CD4-positive, alpha-beta memory T cell (primary cell): ENCODE results near the gene EHMT2. TPM values are rescaled to one million over a fixed set of nuclear protein-coding genes. Genes with fewer than 3 reads are reported as not detected.

Source experiments
- CTCF ChIA-PET: fragments of 350-600 bp; sonication (Branson Sonifier 250); formaldehyde crosslinking; loops from one replicate; lab custom pipeline; 2021; ENCODE audit warnings: inconsistent platforms; ENCODE audit not compliant: partially characterized antibody; lab: Charles Lee
- POLR2A ChIA-PET: fragments of 350-600 bp; sonication (Branson Sonifier 250); formaldehyde crosslinking; loops from one replicate; lab custom pipeline; 2021; ENCODE audit not compliant: partially characterized antibody; lab: Charles Lee
- DNase-seq, 5 donors: peaks; one replicate each; pipeline versions ENCODE4 v3.0.0 to v3.0.0-alpha.2; 2020 to 2022; ENCODE audit warnings: mixed read lengths in 1 of 5
- H3K27ac ChIP-seq: one replicate; pipeline ENCODE4 v1.7.0; 2013; ENCODE audit warnings: low read depth, low read length
- H3K27me3 ChIP-seq: 2 replicates; pipeline ENCODE4 v1.7.0; 2013; ENCODE audit warnings: mild to moderate bottlenecking, low read length, moderate library complexity; ENCODE audit not compliant: insufficient read depth
- H3K36me3 ChIP-seq: 2 replicates; pipeline ENCODE4 v1.7.0; 2013; ENCODE audit warnings: mild to moderate bottlenecking, low read length, moderate library complexity; ENCODE audit not compliant: insufficient read depth
- H3K4me1 ChIP-seq: 2 replicates; pipeline ENCODE4 v1.7.0; 2013; ENCODE audit warnings: mild to moderate bottlenecking, low read length, moderate library complexity; ENCODE audit not compliant: insufficient read depth
- H3K4me3 ChIP-seq, 2 donors: one replicate each; pipeline ENCODE4 v1.7.0; 2013; ENCODE audit warnings: low read length in 2 of 2, mild to moderate bottlenecking in 1 of 2
- H3K9me3 ChIP-seq, 2 donors: one replicate each; pipeline ENCODE4 v1.7.0; 2013; ENCODE audit warnings: low read length in 2 of 2, control low read depth in 1 of 2; ENCODE audit not compliant: control insufficient read depth in 1 of 2
- H3K27ac Mint-ChIP-seq, 7 donors: one replicate each; pipeline ENCODE4 v1.8.0; 2020 to 2021; ENCODE audit warnings: mixed read lengths in 7 of 7, mild to moderate bottlenecking in 6 of 7, inconsistent platforms in 3 of 7, moderate library complexity in 3 of 7
- H3K27me3 Mint-ChIP-seq, 2 donors: one replicate each; pipeline ENCODE4 v1.8.0; 2020 to 2021; ENCODE audit warnings: mixed read lengths in 2 of 2
- H3K36me3 Mint-ChIP-seq, 2 donors: one replicate each; pipeline ENCODE4 v1.8.0; 2020 to 2021; ENCODE audit warnings: mixed read lengths in 2 of 2, inconsistent platforms in 1 of 2, mild to moderate bottlenecking in 1 of 2
- H3K4me1 Mint-ChIP-seq, 4 donors: one replicate each; pipeline ENCODE4 v1.8.0; 2020 to 2021; ENCODE audit warnings: mixed read lengths in 4 of 4, mild to moderate bottlenecking in 1 of 4
- H3K4me3 Mint-ChIP-seq, 8 donors: one replicate each; pipeline ENCODE4 v1.8.0; 2020 to 2021; ENCODE audit warnings: mixed read lengths in 8 of 8, mild to moderate bottlenecking in 7 of 8, moderate library complexity in 6 of 8, inconsistent platforms in 3 of 8
- H3K9me3 Mint-ChIP-seq, 8 donors: one replicate each; pipeline ENCODE4 v1.8.0; 2020 to 2021; ENCODE audit warnings: mixed read lengths in 8 of 8, mild to moderate bottlenecking in 5 of 8, inconsistent platforms in 3 of 8, moderate library complexity in 1 of 8
- intact Hi-C: fragments of 100-400 bp; cut with micrococcal nuclease; formaldehyde crosslinking; loops from one replicate; pipeline ENCODE4 v1.15.1; 2023
- polyA plus RNA-seq, 2 donors: library from polyadenylated mRNA; unstranded; fragments of 300-500 nt; fragmentation: Illumina TruSeq; gene quantifications; one replicate each; pipeline ENCODE4 v1.2.3, GENCODE V29; 2021
- total RNA-seq, 2 experiments: library from RNA; stranded (reverse); gene quantifications; one replicate each; pipeline ENCODE4 v1.2.3, GENCODE V29; 2021

Gene EHMT2
- total and polyA plus RNA-seq, 4 experiments from 2014 or later, result 24.1 to 82.1 (median 63.5) TPM

DNA sequence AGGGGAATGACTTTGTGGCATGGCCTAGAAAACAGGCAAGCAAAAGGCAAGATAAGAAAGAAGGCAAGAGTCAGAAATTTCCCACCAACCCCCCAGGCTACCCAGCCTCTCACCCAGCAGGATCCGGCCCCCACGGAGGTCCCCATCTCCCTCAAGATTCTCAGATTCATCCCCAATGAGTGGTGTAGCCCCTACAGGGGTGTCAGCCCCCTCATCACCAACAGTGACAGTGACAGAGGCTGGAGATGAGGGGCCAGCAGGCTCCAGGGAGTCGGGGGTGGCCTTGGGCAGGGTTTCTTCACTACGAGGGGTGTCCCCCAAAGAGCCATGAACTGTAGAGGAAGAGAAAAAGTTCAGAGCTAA lies 1.0 kb downstream of the EHMT2 start:
- Histone ChIP-seq H3K4me3 (peak overlapping the region in 1 of 2 donors; percentile 92), H3K27ac (peak overlapping the region; percentile 69), H3K9me3 (no peaks in the 10 kb centered on the region), H3K36me3 (peaks cover 29% of the 10 kb centered on the region), H3K27me3 (no peaks in the 10 kb centered on the region), H3K4me1 (peaks cover 35% of the 10 kb centered on the region)
- peak overlapping the region; percentile 87 to 94 (median 91) for H3K27ac Mint-ChIP-seq
- CTCF ChIA-PET, result no interaction called here
- H3K27me3 Mint-ChIP-seq, result no peaks in the 10 kb centered on the region
- intact Hi-C loops, result loop anchor here (2.0 to 5.0 kb wide), 4 partner anchors 62 to 1311 kb away; partner anchors contain the start of genes AGPAT1, CSNK2B, LY6G5B and RING1
- no peak for DNase-seq
- H3K4me3 Mint-ChIP-seq, result peak overlapping the region; percentile 83 to 88 (median 85)
- peaks cover 17 to 42% (median 27%) of the 10 kb centered on the region in 4 donors for H3K4me1 Mint-ChIP-seq
- POLR2A ChIA-PET, result interaction anchor here (2.3 to 2.8 kb wide), 2 partner anchors 13 to 56 kb away, joined by 6 to 13 read pairs; no protein-coding TSS in a partner anchor
- H3K9me3 Mint-ChIP-seq, result no peaks in the 10 kb centered on the region
- peaks cover 16 to 44% of the 10 kb centered on the region in 2 donors for H3K36me3 Mint-ChIP-seq

DNA sequence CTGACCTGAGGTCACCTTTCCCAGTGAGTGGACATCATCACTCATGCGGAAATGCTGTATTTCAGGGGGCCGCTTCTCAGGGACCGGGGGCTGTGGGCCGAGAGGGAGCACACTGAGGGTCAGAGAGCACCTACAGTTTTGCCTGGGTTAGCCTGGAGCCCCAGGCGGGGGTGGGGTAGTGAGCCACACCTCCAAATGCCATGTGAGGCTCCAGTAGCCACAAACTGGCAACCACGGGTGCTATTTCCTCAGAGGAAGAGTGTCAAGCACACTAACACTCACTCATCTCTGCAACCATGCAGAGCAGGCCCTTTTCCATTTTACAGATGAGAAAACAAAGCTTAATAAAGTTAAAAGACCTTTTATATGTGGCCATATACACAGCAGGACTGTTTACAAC lies 4.7 kb downstream of the EHMT2 start:
- Histone ChIP-seq H3K36me3 (peaks cover 50% of the 10 kb centered on the region), H3K9me3 (no peaks in the 10 kb centered on the region), H3K27me3 (no peaks in the 10 kb centered on the region), H3K27ac (no peak overlapping the region), H3K4me1 (peaks cover 13% of the 10 kb centered on the region), H3K4me3 (no peak overlapping the region)
- intact Hi-C loops, result no loop called here
- Mint-ChIP-seq H3K27me3 (no peaks in the 10 kb centered on the region), H3K4me1 (peaks cover 6 to 21% (median 14%) of the 10 kb centered on the region in 4 donors), H3K27ac (peak overlapping the region in 2 of 7 donors; percentile 9 to 47), H3K9me3 (peaks cover 0 to 2% (median 0%) of the 10 kb centered on the region in 8 donors), H3K36me3 (peaks cover 33 to 60% of the 10 kb centered on the region in 2 donors), H3K4me3 (no peak overlapping the region)
- ChIA-PET POLR2A (no interaction called here), CTCF (no interaction called here)
- no peak for DNase-seq

DNA sequence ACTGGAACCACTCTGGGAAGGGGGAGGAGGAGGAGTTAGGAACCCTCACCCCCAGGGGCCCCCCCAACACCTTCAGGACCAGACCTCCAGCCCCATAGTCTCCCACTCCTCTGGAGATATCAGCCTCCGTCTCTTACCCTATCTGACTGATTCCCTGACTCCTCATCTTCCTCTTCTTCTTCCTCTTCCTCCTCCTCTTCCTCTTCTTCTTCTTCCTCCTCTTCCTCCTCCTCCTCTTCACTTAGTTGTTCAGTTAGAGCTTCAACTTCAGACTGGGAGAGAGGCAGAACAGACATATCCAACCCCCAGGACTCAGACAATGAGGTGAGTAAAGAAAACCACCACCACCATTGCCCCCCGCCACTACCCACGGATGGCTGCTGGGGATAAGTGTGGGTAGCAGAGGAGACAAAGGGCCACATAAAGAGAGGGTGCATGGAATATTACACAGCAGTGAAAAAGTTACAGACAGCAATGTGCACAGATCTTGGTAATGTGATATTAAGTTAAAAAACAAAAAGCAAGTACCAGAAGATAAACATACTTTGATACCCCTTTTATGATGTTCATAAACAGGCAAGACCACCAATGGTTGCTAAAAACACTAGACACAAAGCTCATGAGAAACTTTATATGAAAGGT lies 8.0 kb downstream of the EHMT2 start:
- peak overlapping the region in 2 of 7 donors; percentile 35 to 77 for H3K27ac Mint-ChIP-seq
- CTCF ChIA-PET, result interaction anchor here (0.8 to 3.4 kb wide), 18 partner anchors 9 to 291 kb away, joined by 3 to 18 read pairs (median 4); partner anchors contain the start of genes DDAH2, EHMT2, LY6G5C and NELFE
- peaks cover 0 to 2% (median 0%) of the 10 kb centered on the region in 8 donors for H3K9me3 Mint-ChIP-seq
- peaks cover 1 to 7% (median 5%) of the 10 kb centered on the region in 4 donors for H3K4me1 Mint-ChIP-seq
- no peak for DNase-seq
- Histone ChIP-seq H3K27ac (no peak overlapping the region), H3K27me3 (no peaks in the 10 kb centered on the region), H3K4me1 (no peaks in the 10 kb centered on the region), H3K4me3 (no peak overlapping the region), H3K36me3 (peaks cover 60% of the 10 kb centered on the region), H3K9me3 (no peaks in the 10 kb centered on the region)
- peaks cover 51 to 66% of the 10 kb centered on the region in 2 donors for H3K36me3 Mint-ChIP-seq
- intact Hi-C loops, result no loop called here
- no peak overlapping the region for H3K4me3 Mint-ChIP-seq
- H3K27me3 Mint-ChIP-seq, result no peaks in the 10 kb centered on the region
- POLR2A ChIA-PET, result interaction anchor here (1.6 kb wide), 1 partner anchor 27 kb away, joined by 5 read pairs; the partner anchor contains the start of gene NEU1

DNA sequence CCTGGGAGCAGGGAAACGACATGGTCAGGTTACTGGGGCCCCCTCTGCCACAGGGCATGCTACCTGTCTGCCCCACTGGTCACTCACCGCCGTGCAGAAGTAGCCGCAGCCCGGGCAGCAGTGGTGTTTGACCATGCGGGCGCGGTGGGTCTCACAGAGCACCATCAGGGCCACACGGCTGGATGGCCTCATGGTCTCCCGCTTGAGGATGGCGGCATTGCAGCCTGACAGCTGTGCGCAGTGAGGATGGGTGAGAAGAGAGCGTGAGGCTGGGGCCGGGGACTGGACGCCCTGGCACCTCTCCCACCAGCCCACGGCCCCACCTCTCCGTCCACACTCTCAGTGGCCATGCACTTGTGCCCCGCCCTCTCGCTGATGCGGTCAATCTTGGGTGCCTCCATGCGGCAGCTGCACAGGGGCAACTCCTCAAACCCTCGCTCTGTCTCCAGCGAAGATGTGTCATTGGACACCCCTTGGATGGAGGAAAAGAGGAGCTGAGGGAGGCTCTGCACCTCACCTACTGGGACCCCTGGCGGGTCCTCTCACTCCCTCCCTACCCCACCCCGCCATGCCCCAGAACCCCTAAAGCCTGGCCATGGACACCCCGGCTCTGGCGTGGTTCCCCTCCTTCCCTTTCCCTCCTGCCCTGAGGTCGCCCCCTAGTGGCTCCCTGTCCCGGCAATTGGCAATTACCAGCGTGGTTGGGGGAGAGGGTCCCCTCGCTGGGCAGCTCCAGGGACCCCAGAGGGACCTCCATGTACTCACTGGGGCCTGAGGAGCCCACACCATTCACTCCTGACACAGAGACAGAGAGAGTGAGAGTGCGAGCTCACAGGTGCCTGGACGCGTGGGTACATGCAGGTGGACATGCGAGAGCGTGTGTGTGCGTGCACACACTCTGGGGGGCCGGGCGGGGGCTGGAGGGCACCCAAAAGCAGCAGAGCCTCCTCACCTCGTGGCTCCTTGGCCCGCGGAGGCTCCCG lies 8.9 kb downstream of the EHMT2 start:
- Histone ChIP-seq H3K4me1 (no peaks in the 10 kb centered on the region), H3K9me3 (no peaks in the 10 kb centered on the region), H3K27ac (no peak overlapping the region), H3K36me3 (peaks cover 67% of the 10 kb centered on the region), H3K27me3 (no peaks in the 10 kb centered on the region), H3K4me3 (no peak overlapping the region)
- Mint-ChIP-seq H3K27me3 (no peaks in the 10 kb centered on the region), H3K27ac (peak overlapping the region in 1 of 7 donors; percentile 70), H3K4me1 (peaks cover 1 to 6% (median 5%) of the 10 kb centered on the region in 4 donors), H3K4me3 (no peak overlapping the region), H3K9me3 (peaks cover 0 to 2% (median 0%) of the 10 kb centered on the region in 8 donors), H3K36me3 (peaks cover 51 to 72% of the 10 kb centered on the region in 2 donors)
- peak; percentile 34 to 41 (median 39) for DNase-seq
- intact Hi-C loops, result no loop called here
- ChIA-PET POLR2A (interaction anchor here (0.7 to 2.1 kb wide), 3 partner anchors 10 to 161 kb away, joined by 3 to 7 read pairs (median 5); partner anchors contain the start of gene NEU1), CTCF (interaction anchor here (1.2 to 3.4 kb wide), 11 partner anchors 10 to 208 kb away, joined by 3 to 18 read pairs (median 4); partner anchors contain the start of genes DDAH2, EHMT2 and LY6G5C)

DNA sequence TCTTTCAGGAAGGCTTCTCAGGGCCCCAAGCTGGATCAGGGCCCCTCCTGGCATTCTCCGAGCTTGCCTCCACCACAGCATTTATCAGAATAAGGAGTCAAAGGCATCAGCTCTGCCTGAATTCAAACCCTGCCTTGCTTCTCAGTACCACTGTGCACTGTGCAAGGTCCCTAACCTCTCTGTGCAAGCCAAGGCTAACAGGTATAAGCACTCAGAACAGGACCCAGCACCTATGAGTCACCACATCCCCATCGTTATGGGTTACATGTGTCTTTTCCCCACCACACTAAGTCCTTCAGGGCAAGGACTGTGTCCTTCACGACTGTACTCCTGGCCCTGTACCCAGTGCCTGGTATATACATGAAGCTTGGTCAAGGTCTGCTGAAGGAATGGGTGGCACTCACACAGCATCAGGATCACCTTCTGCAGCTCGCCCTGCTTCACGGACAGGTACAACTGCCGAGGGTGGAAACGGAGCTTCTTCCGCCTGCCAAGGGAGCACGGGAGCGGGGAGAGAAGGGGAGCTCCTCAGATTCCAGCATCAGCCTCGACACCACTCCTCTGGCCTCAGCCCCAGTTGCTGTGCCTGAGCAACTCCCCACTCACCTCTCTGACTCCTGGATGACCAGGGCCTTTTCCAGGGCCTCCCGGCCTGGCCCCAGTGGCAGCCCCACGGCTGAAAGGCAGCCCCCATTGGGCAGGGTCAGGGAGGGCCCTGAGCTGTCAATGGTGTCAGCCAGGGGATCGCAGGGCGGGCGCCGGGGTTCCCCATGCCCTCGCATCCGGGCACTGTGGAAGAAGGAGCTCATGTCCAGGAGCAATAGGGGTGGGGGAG lies 10.1 kb downstream of the EHMT2 start:
- H3K4me1 Mint-ChIP-seq, result peaks cover 0 to 6% (median 3%) of the 10 kb centered on the region in 4 donors
- no peak overlapping the region for H3K27ac Mint-ChIP-seq
- H3K9me3 Mint-ChIP-seq, result peaks cover 0 to 2% (median 0%) of the 10 kb centered on the region in 8 donors
- CTCF ChIA-PET, result interaction anchor here (0.7 to 3.4 kb wide), 9 partner anchors 9 to 981 kb away, joined by 3 to 18 read pairs (median 4); partner anchors contain the start of genes DDAH2, EHMT2 and LY6G5C
- Histone ChIP-seq H3K27ac (no peak overlapping the region), H3K4me1 (no peaks in the 10 kb centered on the region), H3K9me3 (no peaks in the 10 kb centered on the region), H3K4me3 (no peak overlapping the region), H3K36me3 (peaks cover 67% of the 10 kb centered on the region), H3K27me3 (no peaks in the 10 kb centered on the region)
- H3K27me3 Mint-ChIP-seq, result no peaks in the 10 kb centered on the region
- peaks cover 48 to 72% of the 10 kb centered on the region in 2 donors for H3K36me3 Mint-ChIP-seq
- H3K4me3 Mint-ChIP-seq, result no peak overlapping the region
- POLR2A ChIA-PET, result interaction anchor here (0.8 to 2.1 kb wide), 2 partner anchors 11 to 72 kb away, joined by 3 to 7 read pairs; partner anchors contain the start of gene SKIC2
- intact Hi-C loops, result no loop called here
- DNase-seq, result no peak

DNA sequence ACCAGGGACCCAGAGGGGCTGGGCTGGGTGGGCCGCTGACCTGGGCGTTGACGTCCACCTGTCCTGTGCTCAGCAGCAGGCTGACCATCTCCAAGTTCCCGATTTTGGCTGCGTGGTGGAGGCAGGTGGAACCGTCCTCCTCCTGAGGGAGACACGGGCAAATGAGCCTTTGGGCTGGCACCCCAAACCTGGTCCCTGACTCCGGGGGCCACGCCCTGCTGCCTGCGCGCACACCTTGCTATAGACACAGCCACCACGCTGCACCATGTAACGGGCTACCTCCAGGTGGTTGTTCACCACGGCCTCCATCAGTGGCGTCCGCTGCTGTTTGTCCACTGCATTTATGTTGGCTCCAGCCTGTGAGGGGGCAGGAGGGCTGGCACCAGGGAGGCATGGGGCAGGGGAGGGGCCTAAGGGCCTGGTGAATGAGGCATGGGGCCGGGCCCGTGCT lies 10.9 kb downstream of the EHMT2 start:
- H3K36me3 ChIP-seq, result peaks cover 64% of the 10 kb centered on the region
- no peak overlapping the region for H3K27ac Mint-ChIP-seq
- intact Hi-C loops, result no loop called here
- H3K4me1 ChIP-seq, result no peaks in the 10 kb centered on the region
- H3K4me3 Mint-ChIP-seq, result no peak overlapping the region
- H3K9me3 Mint-ChIP-seq, result peaks cover 0 to 2% (median 0%) of the 10 kb centered on the region in 8 donors
- peaks cover 0 to 6% (median 3%) of the 10 kb centered on the region in 4 donors for H3K4me1 Mint-ChIP-seq
- H3K27ac ChIP-seq, result no peak overlapping the region
- ChIA-PET CTCF (interaction anchor here (1.8 kb wide), 1 partner anchor 51 kb away, joined by 4 read pairs; no protein-coding TSS in a partner anchor), POLR2A (interaction anchor here (2.1 kb wide), 1 partner anchor 12 kb away, joined by 7 read pairs; no protein-coding TSS in a partner anchor)
- peaks cover 48 to 70% of the 10 kb centered on the region in 2 donors for H3K36me3 Mint-ChIP-seq
- DNase-seq, result no peak
- H3K9me3 ChIP-seq, result no peaks in the 10 kb centered on the region
- H3K27me3 ChIP-seq, result no peaks in the 10 kb centered on the region
- H3K4me3 ChIP-seq, result no peak overlapping the region
- H3K27me3 Mint-ChIP-seq, result no peaks in the 10 kb centered on the region
